ENCODE data around the gene CD38. TPM values are rescaled to one million over a fixed set of nuclear protein-coding genes. Genes with fewer than 3 reads are reported as not detected.
"Not testable (repeated sequence)": the region's sequence is repeated elsewhere in the genome, so short reads cannot be mapped to it uniquely, and the experiment has no call there.

Gene CD38
- polyA plus RNA-seq (0.02 to 0.08 TPM (median 0.05 TPM) in 3 replicates), polyA minus RNA-seq (0.10 TPM in 1 of 3 replicates, not detected in the others)
- not detected for polyA plus RNA-seq (2011; ENCODE audit: low read depth)
- 0.04 and 0.19 TPM in 2 replicates for polyA plus RNA-seq (2011; cell fraction: cytosol; rRNA removed)
- 0.06 and 0.07 TPM in 2 replicates for polyA plus RNA-seq (2011; cell fraction: nucleus; rRNA removed)
- polyA plus RNA-seq (2012; ENCODE audit: low replicate concordance): not detected in 2 replicates
- polyA minus RNA-seq (2011; cell fraction: cytosol; rRNA and poly(A)+ RNA removed): not detected
- not detected in 2 replicates for polyA minus RNA-seq (2011; cell fraction: nucleus; rRNA and poly(A)+ RNA removed)

DNA sequence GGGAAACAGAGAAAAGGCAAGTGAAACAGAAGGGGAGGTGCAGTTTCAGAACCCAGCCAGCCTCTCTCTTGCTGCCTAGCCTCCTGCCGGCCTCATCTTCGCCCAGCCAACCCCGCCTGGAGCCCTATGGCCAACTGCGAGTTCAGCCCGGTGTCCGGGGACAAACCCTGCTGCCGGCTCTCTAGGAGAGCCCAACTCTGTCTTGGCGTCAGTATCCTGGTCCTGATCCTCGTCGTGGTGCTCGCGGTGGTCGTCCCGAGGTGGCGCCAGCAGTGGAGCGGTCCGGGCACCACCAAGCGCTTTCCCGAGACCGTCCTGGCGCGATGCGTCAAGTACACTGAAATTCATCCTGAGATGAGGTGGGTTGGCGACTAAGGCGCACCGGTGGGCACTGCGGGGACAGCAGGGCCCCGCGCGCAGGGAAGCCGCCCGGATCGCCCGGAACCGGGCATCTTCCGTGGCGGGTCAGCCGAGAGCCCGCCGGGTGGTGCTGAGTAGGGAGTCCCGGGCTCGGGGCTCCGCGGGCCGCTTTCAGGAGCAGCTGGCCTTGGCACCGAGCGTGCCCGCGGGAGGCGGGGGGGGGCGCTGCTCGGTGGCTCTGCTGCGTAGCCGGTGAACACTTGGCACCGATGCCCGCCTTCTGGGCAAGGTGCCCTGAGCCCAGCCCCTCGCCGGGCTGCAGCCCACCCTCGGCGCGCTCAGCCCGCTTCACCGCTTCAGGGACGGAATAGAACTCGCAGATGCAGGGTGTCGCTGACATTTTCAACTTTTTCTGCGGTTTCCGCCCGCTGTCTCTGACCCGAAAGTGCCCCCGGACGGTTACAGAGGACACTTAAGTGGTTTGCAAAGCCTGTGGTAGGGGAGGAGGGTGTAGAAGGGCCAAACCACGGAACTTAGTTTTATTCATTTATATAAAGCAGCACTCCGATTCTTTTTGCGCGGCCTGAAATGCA is at the start of gene CD38:
CD38 (plus strand) TSS at position 40 of the 953 bp plus-strand sequence; CDS start at position 127, 87 bp downstream.
- Histone ChIP-seq H3K9ac (ENCODE audit: control insufficient read depth, extremely low read depth, insufficient read depth, low read length) (peak within 1 kb of the TSS; percentile 44), H3K4me2 (ENCODE audit: control insufficient read depth, extremely low read depth, insufficient read depth, low read depth, low read length) (peak within 1 kb of the TSS; percentile 84), H2AFZ (ENCODE audit: control insufficient read depth, low read length) (peak within 1 kb of the TSS; percentile 32)

DNA sequence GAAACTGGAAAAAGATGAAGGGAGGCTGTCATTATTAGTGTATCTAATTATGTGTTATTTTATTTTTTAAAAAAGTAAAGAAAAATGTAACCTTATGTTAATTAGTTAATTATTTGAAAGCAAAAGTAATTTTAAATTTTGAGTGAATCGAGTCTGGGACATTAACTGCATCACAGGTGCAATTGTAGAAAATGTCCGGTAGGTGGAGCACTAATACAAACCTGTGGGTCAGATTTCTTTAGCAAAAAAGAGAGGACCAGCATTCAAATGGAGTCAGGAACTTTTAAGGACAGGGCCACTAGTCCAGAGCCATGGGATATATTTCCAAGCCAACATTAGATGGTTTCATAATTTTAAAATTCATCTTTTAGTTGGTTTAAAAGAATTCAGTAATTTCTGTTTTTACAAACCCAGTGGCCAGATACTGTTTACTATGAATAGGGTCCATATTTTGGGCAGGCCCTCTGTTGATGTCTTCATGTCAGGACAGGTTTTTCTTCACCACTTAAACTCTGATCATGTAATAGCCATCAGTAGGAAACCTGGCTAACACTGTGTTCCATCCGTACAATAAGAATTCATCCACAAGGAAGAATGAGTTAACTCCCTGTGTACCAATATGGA is 48.1 kb upstream of the CD38 start:
- no peak for FAIRE-seq
- DNase-seq (ENCODE audit: low read depth, low spot score): no peak
- Histone ChIP-seq H3K79me2 (ENCODE audit: control insufficient read depth, insufficient read depth, low read length) (no peaks in the 10 kb centered on the region), H3K27ac (ENCODE audit: control insufficient read depth, insufficient read depth, low read length) (no peak overlapping the region), H3K9me3 (ENCODE audit: control insufficient read depth, low read depth, low read length) (no peaks in the 10 kb centered on the region), H3K27me3 (ENCODE audit: control insufficient read depth, extremely low read depth, insufficient read depth, low read length) (no peaks in the 10 kb centered on the region), H3K4me1 (ENCODE audit: control insufficient read depth, extremely low read depth, insufficient read depth, low read length) (peaks cover 4% of the 10 kb centered on the region), H3K36me3 (ENCODE audit: control insufficient read depth in 2 of 2, extremely low read depth in 1 of 2, insufficient read depth in 2 of 2, low read length in 2 of 2) (no peaks in the 10 kb centered on the region), H3K4me3 (ENCODE audit: control insufficient read depth in 2 of 3, extremely low read depth in 1 of 3, insufficient read depth in 2 of 3, low read depth in 1 of 3, low read length in 3 of 3) (no peak overlapping the region), H3K9me1 (ENCODE audit: control insufficient read depth, extremely low read depth, insufficient read depth, low read length) (no peaks in the 10 kb centered on the region), H3K4me2 (ENCODE audit: control insufficient read depth, extremely low read depth, insufficient read depth, low read depth, low read length) (no peak overlapping the region), H2AFZ (ENCODE audit: control insufficient read depth, low read length) (no peak overlapping the region), H4K20me1 (ENCODE audit: control insufficient read depth, extremely low read depth, insufficient read depth, low read length) (no peaks in the 10 kb centered on the region), H3K9ac (ENCODE audit: control insufficient read depth, extremely low read depth, insufficient read depth, low read length) (no peak overlapping the region)
- TF ChIP-seq, protein P1, sequence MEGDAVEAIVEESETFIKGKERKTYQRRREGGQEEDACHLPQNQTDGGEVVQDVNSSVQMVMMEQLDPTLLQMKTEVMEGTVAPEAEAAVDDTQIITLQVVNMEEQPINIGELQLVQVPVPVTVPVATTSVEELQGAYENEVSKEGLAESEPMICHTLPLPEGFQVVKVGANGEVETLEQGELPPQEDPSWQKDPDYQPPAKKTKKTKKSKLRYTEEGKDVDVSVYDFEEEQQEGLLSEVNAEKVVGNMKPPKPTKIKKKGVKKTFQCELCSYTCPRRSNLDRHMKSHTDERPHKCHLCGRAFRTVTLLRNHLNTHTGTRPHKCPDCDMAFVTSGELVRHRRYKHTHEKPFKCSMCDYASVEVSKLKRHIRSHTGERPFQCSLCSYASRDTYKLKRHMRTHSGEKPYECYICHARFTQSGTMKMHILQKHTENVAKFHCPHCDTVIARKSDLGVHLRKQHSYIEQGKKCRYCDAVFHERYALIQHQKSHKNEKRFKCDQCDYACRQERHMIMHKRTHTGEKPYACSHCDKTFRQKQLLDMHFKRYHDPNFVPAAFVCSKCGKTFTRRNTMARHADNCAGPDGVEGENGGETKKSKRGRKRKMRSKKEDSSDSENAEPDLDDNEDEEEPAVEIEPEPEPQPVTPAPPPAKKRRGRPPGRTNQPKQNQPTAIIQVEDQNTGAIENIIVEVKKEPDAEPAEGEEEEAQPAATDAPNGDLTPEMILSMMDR (optimal IDR thresholded peaks at IDR 0.05 in 1 of 3, IDR thresholded peaks at IDR 0.05 in 1 of 3, conservative IDR thresholded peaks at IDR 0.05 in 1 of 3; ENCODE audit: extremely low read depth in 1 of 3, insufficient read depth in 2 of 3, low read length in 3 of 3): peak; percentile 48 to 65 (median 65)
- no peak for TF ChIP-seq EZH2 (IDR thresholded peaks at IDR 0.05; ENCODE audit: low read length)
- dilution Hi-C loops (cut with MboI; ENCODE audit: extremely low pct_ligation_motif_present, low sequenced_read_pairs): no loop called here

More for the DNA sequence above, at the start of gene CD38:
- Histone ChIP-seq H3K4me1 (ENCODE audit: control insufficient read depth, extremely low read depth, insufficient read depth, low read length) (peaks cover 9% of the 10 kb centered on the region), H4K20me1 (ENCODE audit: control insufficient read depth, extremely low read depth, insufficient read depth, low read length) (no peaks in the 10 kb centered on the region), H3K9me3 (ENCODE audit: control insufficient read depth, low read depth, low read length) (no peaks in the 10 kb centered on the region), H3K9me1 (ENCODE audit: control insufficient read depth, extremely low read depth, insufficient read depth, low read length) (no peaks in the 10 kb centered on the region), H3K27me3 (ENCODE audit: control insufficient read depth, extremely low read depth, insufficient read depth, low read length) (peaks cover 43% of the 10 kb centered on the region), H3K79me2 (ENCODE audit: control insufficient read depth, insufficient read depth, low read length) (no peaks in the 10 kb centered on the region), H3K27ac (ENCODE audit: control insufficient read depth, insufficient read depth, low read length) (no peak within 1 kb of the TSS), H3K4me3 (ENCODE audit: control insufficient read depth in 2 of 3, extremely low read depth in 1 of 3, insufficient read depth in 2 of 3, low read depth in 1 of 3, low read length in 3 of 3) (peak within 1 kb of the TSS in 2 of 3 experiments; percentile 37 to 66), H3K36me3 (ENCODE audit: control insufficient read depth in 2 of 2, extremely low read depth in 1 of 2, insufficient read depth in 2 of 2, low read length in 2 of 2) (no peaks in the 10 kb centered on the region)
- no peak for FAIRE-seq
- TF ChIP-seq, protein P1 (optimal IDR thresholded peaks at IDR 0.05 in 1 of 3, IDR thresholded peaks at IDR 0.05 in 1 of 3, conservative IDR thresholded peaks at IDR 0.05 in 1 of 3; ENCODE audit: extremely low read depth in 1 of 3, insufficient read depth in 2 of 3, low read length in 3 of 3): peak in 1 of 3 experiments; percentile 9
- peak; percentile 66 for TF ChIP-seq EZH2 (IDR thresholded peaks at IDR 0.05; ENCODE audit: low read length)
- dilution Hi-C loops (cut with MboI; ENCODE audit: extremely low pct_ligation_motif_present, low sequenced_read_pairs): no loop called here
- no peak for DNase-seq (ENCODE audit: low read depth, low spot score)

DNA sequence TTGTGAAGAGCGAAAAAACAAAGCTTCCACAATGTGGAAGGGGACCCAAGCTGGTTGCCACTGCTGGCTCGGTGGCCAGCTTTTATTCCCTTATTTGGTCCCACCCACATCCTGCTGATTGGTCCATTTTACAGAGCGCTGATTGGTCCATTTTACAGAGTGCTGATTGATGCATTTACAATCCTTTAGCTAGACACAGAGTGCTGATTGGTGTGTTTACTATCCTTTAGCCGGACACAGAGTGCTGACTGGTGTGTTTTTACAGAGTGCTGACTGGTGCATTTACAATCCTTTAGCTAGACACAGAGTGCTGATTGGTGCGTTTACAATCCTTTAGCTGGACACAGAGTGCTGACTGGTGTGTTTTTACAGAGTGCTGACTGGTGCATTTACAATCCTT is 45.1 kb upstream of the CD38 start:
- H3K27me3 ChIP-seq (ENCODE audit: control insufficient read depth, extremely low read depth, insufficient read depth, low read length); H3K4me2 ChIP-seq (ENCODE audit: control insufficient read depth, extremely low read depth, insufficient read depth, low read depth, low read length); DNase-seq (ENCODE audit: low read depth, low spot score); H3K4me3 ChIP-seq (ENCODE audit: control insufficient read depth in 2 of 3, extremely low read depth in 1 of 3, insufficient read depth in 2 of 3, low read depth in 1 of 3, low read length in 3 of 3); dilution Hi-C loops (cut with MboI; ENCODE audit: extremely low pct_ligation_motif_present, low sequenced_read_pairs); H3K9ac ChIP-seq (ENCODE audit: control insufficient read depth, extremely low read depth, insufficient read depth, low read length); H4K20me1 ChIP-seq (ENCODE audit: control insufficient read depth, extremely low read depth, insufficient read depth, low read length); H3K9me1 ChIP-seq (ENCODE audit: control insufficient read depth, extremely low read depth, insufficient read depth, low read length); H3K9me3 ChIP-seq (ENCODE audit: control insufficient read depth, low read depth, low read length); H3K79me2 ChIP-seq (ENCODE audit: control insufficient read depth, insufficient read depth, low read length); H3K27ac ChIP-seq (ENCODE audit: control insufficient read depth, insufficient read depth, low read length); H2AFZ ChIP-seq (ENCODE audit: control insufficient read depth, low read length); H3K4me1 ChIP-seq (ENCODE audit: control insufficient read depth, extremely low read depth, insufficient read depth, low read length); H3K36me3 ChIP-seq (ENCODE audit: control insufficient read depth in 2 of 2, extremely low read depth in 1 of 2, insufficient read depth in 2 of 2, low read length in 2 of 2); FAIRE-seq: not testable (repeated sequence)

Data from keratinocyte (primary cell).